Hepatocyte (in vitro differentiated cells): Measurements from ENCODE around the gene TESK2. TPM values are rescaled to one million over a fixed set of nuclear protein-coding genes. Genes with fewer than 3 reads are reported as not detected.
A peak's percentile ranks its signal among the peaks of the same experiment; 100 is the strongest.

Source experiments
- DNase-seq: peaks from one replicate; pipeline ENCODE4 v3.0.0-alpha.2; 2016; ENCODE audit warnings: low spot score
- H2AFZ ChIP-seq: fragments of 200-600 bp; sonication (generic); 2 replicates; pipeline ENCODE4 v1.6.0; 2016; ENCODE audit warnings: antibody characterized with exemption, mild to moderate bottlenecking
- H3K27ac ChIP-seq: fragments of 200-600 bp; sonication (generic); 2 replicates; pipeline ENCODE4 v1.5.1; 2016; ENCODE audit warnings: mild to moderate bottlenecking
- H3K27me3 ChIP-seq: fragments of 200-600 bp; sonication (generic); 2 replicates; pipeline ENCODE4 v1.6.1; 2016
- H3K36me3 ChIP-seq: fragments of 200-600 bp; sonication (generic); replicated peaks from 2 replicates; pipeline ENCODE4 v1.5.1; 2016; ENCODE audit warnings: low read depth; ENCODE audit not compliant: insufficient read depth
- H3K4me1 ChIP-seq: fragments of 200-600 bp; sonication (generic); 2 replicates; pipeline ENCODE4 v1.5.1; 2016; ENCODE audit warnings: mild to moderate bottlenecking, moderate library complexity; ENCODE audit not compliant: insufficient read depth
- H3K4me2 ChIP-seq: fragments of 200-600 bp; sonication (generic); 2 replicates; pipeline ENCODE4 v1.6.0; 2016
- H3K4me3 ChIP-seq: fragments of 200-600 bp; sonication (generic); 2 replicates; pipeline ENCODE4 v1.5.1; 2016; ENCODE audit warnings: mild to moderate bottlenecking
- H3K79me2 ChIP-seq: fragments of 200-600 bp; sonication (generic); 2 replicates; pipeline ENCODE4 v1.6.0; 2017; ENCODE audit warnings: mild to moderate bottlenecking
- H3K9me2 ChIP-seq: fragments of 200-600 bp; sonication (generic); replicated peaks from 2 replicates; pipeline ENCODE4 v1.6.0; 2017; ENCODE audit warnings: mild to moderate bottlenecking; ENCODE audit not compliant: insufficient read depth
- H3K9me3 ChIP-seq: fragments of 200-600 bp; sonication (generic); 2 replicates; pipeline ENCODE4 v1.5.1; 2016; ENCODE audit warnings: low read depth, mild to moderate bottlenecking
- H4K20me1 ChIP-seq: fragments of 200-600 bp; sonication (generic); 2 replicates; pipeline ENCODE4 v1.6.0; 2016; ENCODE audit warnings: mild to moderate bottlenecking; ENCODE audit not compliant: insufficient read depth, poor library complexity, severe bottlenecking
- CTCF ChIP-seq: fragments of 200-600 bp; sonication (generic); IDR thresholded peaks from 2 replicates; pipeline ENCODE4 v1.5.1; 2016; ENCODE audit warnings: antibody characterized with exemption, mild to moderate bottlenecking; ENCODE audit not compliant: poor library complexity
- EZH2 ChIP-seq: fragments of 200-600 bp; sonication (generic); IDR thresholded peaks from 2 replicates; pipeline ENCODE4 v1.6.1; 2016; ENCODE audit warnings: antibody characterized with exemption, mild to moderate bottlenecking, borderline replicate concordance
- EZH2phosphoT487 ChIP-seq: fragments of 200-600 bp; sonication (generic); IDR thresholded peaks from one replicate; pipeline ENCODE4 v1.6.1; 2018; ENCODE audit warnings: antibody characterized with exemption, mild to moderate bottlenecking, low read depth, moderate library complexity; ENCODE audit not compliant: unreplicated experiment, severe bottlenecking
- WGBS: methylation state at CpG from one replicate; pipeline ENCODE4 v1.1.6; 2016; ENCODE audit warnings: low lambda C conversion rate; ENCODE audit errors: missing lambda C conversion rate; 5-methylcytosine and 5-hydroxymethylcytosine counted together
- polyA plus RNA-seq: library from polyadenylated mRNA; unstranded; fragments of >200 nt; fragmentation: Nextera tagmentation; extraction: Ambion mirVana; gene quantifications from 2 replicates; pipeline ENCODE4 v1.2.1, GENCODE V29; 2016
- total RNA-seq: library from RNA; depleted of rRNA; stranded (reverse); fragments of >200 nt; gene quantifications from 2 replicates; pipeline ENCODE4 v1.2.3, GENCODE V29; 2014

The TESK2 gene
- total and polyA plus RNA-seq, 2 experiments from 2014 or later, result 6.2 to 8.6 TPM

GRCh38 chr1:45348609-45348965, 142.4 kb downstream of the TESK2 start:
- H3K36me3 ChIP-seq, result no peaks in the 10 kb centered on the region
- no peak overlapping the region for H3K4me3 ChIP-seq
- peak overlapping the region; percentile 22 for H3K27ac ChIP-seq
- 50% methylated on average over 1 of the region's 1 CpG for WGBS
- no peak for DNase-seq
- TF ChIP-seq CTCF, result no peak
- TF ChIP-seq EZH2, result no peak
- no peak for TF ChIP-seq EZH2phosphoT487
- H3K79me2 ChIP-seq, result no peaks in the 10 kb centered on the region
- no peak overlapping the region for H3K4me2 ChIP-seq
- H3K4me1 ChIP-seq, result peaks cover 12% of the 10 kb centered on the region
- H3K27me3 ChIP-seq, result no peaks in the 10 kb centered on the region
- H2AFZ ChIP-seq, result no peak overlapping the region
- H4K20me1 ChIP-seq, result no peaks in the 10 kb centered on the region
- no peaks in the 10 kb centered on the region for H3K9me2 ChIP-seq
- H3K9me3 ChIP-seq, result no peaks in the 10 kb centered on the region

GRCh38 chr1:45348020-45348419, 142.9 kb downstream of the TESK2 start:
- no peak for DNase-seq
- H4K20me1 ChIP-seq, result no peaks in the 10 kb centered on the region
- H3K9me2 ChIP-seq, result no peaks in the 10 kb centered on the region
- H2AFZ ChIP-seq, result no peak overlapping the region
- WGBS, result 80% methylated on average over 2 of the region's 2 CpGs
- no peaks in the 10 kb centered on the region for H3K27me3 ChIP-seq
- H3K9me3 ChIP-seq, result no peaks in the 10 kb centered on the region
- H3K79me2 ChIP-seq, result peaks cover 2% of the 10 kb centered on the region
- no peak overlapping the region for H3K4me2 ChIP-seq
- no peak overlapping the region for H3K4me3 ChIP-seq
- H3K36me3 ChIP-seq, result no peaks in the 10 kb centered on the region
- TF ChIP-seq CTCF, result no peak
- TF ChIP-seq EZH2phosphoT487, result no peak
- TF ChIP-seq EZH2, result no peak
- peak overlapping the region; percentile 22 for H3K27ac ChIP-seq
- peaks cover 12% of the 10 kb centered on the region for H3K4me1 ChIP-seq

- H3K27me3 ChIP-seq, result no peaks in the 10 kb centered on the region
- DNase-seq, result no peak
- H3K4me1 ChIP-seq, result peaks cover 12% of the 10 kb centered on the region
- peaks cover 17% of the 10 kb centered on the region for H3K79me2 ChIP-seq
- no peak overlapping the region for H3K4me3 ChIP-seq
- no peaks in the 10 kb centered on the region for H3K9me2 ChIP-seq
- TF ChIP-seq EZH2 (no peak), EZH2phosphoT487 (no peak), CTCF (no peak)
- H3K27ac ChIP-seq, result no peak overlapping the region
- no peaks in the 10 kb centered on the region for H4K20me1 ChIP-seq
- WGBS, result 88% methylated on average over 2 of the region's 2 CpGs
- no peak overlapping the region for H3K4me2 ChIP-seq
- no peak overlapping the region for H2AFZ ChIP-seq
- H3K36me3 ChIP-seq, result no peaks in the 10 kb centered on the region
- H3K9me3 ChIP-seq, result no peaks in the 10 kb centered on the region
These were observed 144.5 kb downstream of the TESK2 start for GRCh38 chr1:45346473-45346872.

- no peak for TF ChIP-seq EZH2phosphoT487
- H3K9me2 ChIP-seq, result no peaks in the 10 kb centered on the region
- no peaks in the 10 kb centered on the region for H3K27me3 ChIP-seq
- peaks cover 20% of the 10 kb centered on the region for H3K4me1 ChIP-seq
- H3K4me3 ChIP-seq, result no peak overlapping the region
- H3K4me2 ChIP-seq, result no peak overlapping the region
- no peaks in the 10 kb centered on the region for H3K9me3 ChIP-seq
- WGBS, result 95% methylated on average over 13 of the region's 13 CpGs
- no peaks in the 10 kb centered on the region for H4K20me1 ChIP-seq
- H2AFZ ChIP-seq, result no peak overlapping the region
- no peak overlapping the region for H3K27ac ChIP-seq
- no peak for DNase-seq
- H3K36me3 ChIP-seq, result no peaks in the 10 kb centered on the region
- H3K79me2 ChIP-seq, result peaks cover 27% of the 10 kb centered on the region
These were observed 145.9 kb downstream of the TESK2 start for GRCh38 chr1:45345014-45345413.
